GM12865 (cell line): Measurements from ENCODE around the gene LRRC28.

Source experiments
- DNase-seq: peaks from one replicate; pipeline ENCODE4 v3.0.0; 2010; ENCODE audit warnings: low read depth
- H3K4me3 ChIP-seq: 2 replicates; pipeline ENCODE4 v1.5.1; 2011; ENCODE audit warnings: mild to moderate bottlenecking, low read depth, low read length, control low read depth
- CTCF ChIP-seq: IDR thresholded peaks from 2 replicates; pipeline ENCODE4 v1.5.1; 2011; ENCODE audit warnings: low read length, control low read depth, low read depth, inconsistent platforms; ENCODE audit not compliant: insufficient read depth; ENCODE audit errors: missing control alignments

LRRC28 gene

GRCh38 chr15:99312228-99312627 is 60.9 kb downstream of the LRRC28 start:
- DNase-seq, result no peak
- TF ChIP-seq CTCF, result no peak

GRCh38 chr15:99312794-99313193 is 61.5 kb downstream of the LRRC28 start:
- H3K4me3 ChIP-seq, result no peak overlapping the region
- no peak for TF ChIP-seq CTCF
- no peak for DNase-seq

More at GRCh38 chr15:99312228-99312627, 60.9 kb downstream of the LRRC28 start:
- H3K4me3 ChIP-seq, result no peak overlapping the region

GRCh38 chr15:99315636-99316035 is 64.4 kb downstream of the LRRC28 start:
- H3K4me3 ChIP-seq, result no peak overlapping the region
- TF ChIP-seq CTCF, result no peak
- no peak for DNase-seq

GRCh38 chr15:99320374-99321215 is 69.3 kb downstream of the LRRC28 start:
- TF ChIP-seq CTCF, result no peak
- no peak overlapping the region for H3K4me3 ChIP-seq
- DNase-seq, result no peak

GRCh38 chr15:99321468-99321867 is 70.2 kb downstream of the LRRC28 start:
- no peak for DNase-seq
- no peak for TF ChIP-seq CTCF

GRCh38 chr15:99322643-99323405 is 71.5 kb downstream of the LRRC28 start:
- no peak for TF ChIP-seq CTCF
- no peak overlapping the region for H3K4me3 ChIP-seq
- no peak for DNase-seq

More at GRCh38 chr15:99321468-99321867, 70.2 kb downstream of the LRRC28 start:
- H3K4me3 ChIP-seq, result no peak overlapping the region
